GM19463 (cell line): Measurements from ENCODE around the gene QRFP.

Source experiments
- ATAC-seq: cut with Tn5 transposase; IDR thresholded peaks from one replicate; pipeline ENCODE4 v1.9.1; 2021; ENCODE audit warnings: mild to moderate bottlenecking, moderate library complexity; ENCODE audit not compliant: unreplicated experiment

The QRFP gene

DNA sequence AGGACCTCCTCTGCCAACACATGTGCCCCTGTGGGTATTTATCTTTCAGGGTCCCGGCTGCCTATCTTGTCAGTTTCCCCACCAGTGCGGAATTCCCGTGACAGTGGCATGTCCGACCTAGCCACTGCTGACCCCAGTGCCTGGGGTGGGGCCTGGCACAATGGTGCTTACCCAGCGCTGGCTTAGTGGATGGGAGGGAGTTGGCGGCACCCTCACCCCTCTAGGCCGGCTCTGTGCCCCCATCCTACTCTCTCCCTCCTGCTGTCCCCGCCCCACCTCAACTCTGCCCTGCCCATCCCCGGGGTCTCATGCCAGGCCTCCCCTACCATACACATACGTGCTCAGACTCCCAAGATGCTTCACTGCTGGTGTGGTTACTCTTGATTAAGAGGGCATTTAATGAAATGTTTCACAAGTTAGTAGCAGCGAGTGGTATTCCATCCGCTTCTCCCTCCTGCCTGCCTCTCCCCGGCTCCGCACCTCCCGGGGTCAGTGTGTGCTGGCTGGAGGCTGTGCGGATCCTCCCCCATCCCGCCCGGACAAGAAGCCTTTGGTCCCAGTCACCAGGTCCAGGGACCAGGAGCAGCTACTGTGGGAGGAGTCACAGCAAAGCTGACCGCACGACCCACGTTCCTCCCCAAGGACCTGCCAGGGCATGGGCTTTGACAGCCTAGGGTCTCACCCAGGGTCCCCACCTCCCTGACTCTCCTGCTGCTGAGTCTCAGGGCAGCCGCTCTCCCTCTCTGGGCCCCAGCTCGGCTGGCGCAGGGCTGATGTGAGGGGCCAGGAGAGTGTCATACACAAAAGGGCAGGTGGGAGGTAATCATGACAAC, 9.5 kb upstream of the QRFP start:
- ATAC-seq: no peak

DNA sequence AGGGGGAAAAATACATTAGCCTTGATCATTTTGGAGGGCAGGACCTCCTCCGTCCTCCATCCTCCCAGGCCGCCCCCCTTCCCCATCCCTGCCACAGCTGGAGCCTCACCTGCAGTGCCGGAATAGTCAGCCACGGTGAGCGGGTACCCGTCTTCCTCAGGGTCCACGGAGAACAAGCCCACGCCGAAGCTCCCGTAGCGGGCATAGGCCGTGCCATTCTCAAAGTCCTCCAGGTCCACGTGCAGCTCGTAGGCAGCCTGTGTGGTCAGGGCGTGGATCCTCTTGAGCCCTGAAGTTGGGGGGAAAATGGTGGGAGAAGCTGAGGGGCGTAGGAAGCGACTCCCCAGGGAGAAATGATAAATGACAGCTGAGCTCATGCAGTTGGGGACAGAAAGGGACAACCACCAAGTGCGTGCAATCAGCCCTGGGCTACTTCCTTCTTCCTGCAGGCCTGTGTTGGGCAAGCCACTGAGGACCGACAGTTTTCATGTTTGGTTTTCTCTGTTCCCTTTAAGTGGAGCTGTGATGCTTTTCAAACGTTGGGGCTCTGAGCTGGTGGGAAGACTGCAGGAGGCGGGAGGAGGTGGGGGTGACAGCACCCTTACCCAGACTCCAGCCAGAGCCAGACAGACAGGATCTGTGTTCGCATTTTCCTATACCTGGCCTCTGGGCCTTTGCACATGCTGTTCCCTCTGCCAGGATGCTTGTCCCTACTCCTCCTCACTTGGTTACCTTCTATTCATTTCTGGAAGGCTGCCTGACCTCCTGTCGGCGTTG, 8.7 kb upstream of the QRFP start:
- ATAC-seq: no peak

DNA sequence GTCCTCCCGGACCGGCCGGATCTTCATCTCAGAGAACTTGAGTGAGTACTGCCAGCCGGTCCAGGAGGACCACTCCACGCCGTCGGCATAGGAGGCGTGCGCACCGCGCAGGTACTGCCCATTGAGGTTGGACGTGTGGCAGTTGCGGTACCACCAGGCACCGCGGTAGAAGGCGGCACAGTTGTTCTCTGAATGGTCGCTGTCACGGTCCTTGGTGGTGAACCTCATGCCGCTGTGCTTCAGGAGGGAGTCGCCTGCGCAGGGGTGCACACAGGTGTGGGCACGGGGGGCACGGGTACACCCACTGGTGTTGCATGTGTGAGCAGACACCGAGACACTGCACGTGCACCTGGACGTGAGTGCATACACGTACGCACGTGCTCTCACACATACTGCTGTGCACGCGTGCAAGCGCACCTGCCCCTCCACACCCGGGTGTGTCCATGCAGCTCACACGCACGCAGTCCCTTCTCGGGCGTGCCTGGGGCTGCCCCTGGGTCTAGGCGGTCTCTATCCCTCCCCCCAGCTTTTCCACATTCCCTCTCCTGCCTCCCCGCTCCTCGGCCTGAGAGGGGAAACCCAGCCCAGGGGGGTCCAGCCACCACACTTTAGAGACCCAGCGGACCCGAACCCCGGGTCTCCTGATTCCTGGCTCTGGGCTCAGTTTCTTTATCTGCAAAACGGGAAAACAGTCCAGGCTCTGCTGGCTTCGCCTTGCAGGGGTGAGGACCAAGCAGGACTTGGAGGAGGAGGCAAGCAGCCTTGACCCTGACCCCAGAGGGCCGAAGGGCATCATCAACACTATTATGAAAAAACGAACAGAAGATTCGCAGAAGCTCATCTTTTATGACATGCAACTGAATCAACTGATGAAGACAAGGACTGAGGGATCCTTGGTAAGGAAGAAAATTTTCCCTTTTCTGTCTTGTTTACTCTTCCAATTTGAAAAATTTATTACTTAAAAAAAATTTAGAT, 7.7 kb upstream of the QRFP start:
- no peak for ATAC-seq

DNA sequence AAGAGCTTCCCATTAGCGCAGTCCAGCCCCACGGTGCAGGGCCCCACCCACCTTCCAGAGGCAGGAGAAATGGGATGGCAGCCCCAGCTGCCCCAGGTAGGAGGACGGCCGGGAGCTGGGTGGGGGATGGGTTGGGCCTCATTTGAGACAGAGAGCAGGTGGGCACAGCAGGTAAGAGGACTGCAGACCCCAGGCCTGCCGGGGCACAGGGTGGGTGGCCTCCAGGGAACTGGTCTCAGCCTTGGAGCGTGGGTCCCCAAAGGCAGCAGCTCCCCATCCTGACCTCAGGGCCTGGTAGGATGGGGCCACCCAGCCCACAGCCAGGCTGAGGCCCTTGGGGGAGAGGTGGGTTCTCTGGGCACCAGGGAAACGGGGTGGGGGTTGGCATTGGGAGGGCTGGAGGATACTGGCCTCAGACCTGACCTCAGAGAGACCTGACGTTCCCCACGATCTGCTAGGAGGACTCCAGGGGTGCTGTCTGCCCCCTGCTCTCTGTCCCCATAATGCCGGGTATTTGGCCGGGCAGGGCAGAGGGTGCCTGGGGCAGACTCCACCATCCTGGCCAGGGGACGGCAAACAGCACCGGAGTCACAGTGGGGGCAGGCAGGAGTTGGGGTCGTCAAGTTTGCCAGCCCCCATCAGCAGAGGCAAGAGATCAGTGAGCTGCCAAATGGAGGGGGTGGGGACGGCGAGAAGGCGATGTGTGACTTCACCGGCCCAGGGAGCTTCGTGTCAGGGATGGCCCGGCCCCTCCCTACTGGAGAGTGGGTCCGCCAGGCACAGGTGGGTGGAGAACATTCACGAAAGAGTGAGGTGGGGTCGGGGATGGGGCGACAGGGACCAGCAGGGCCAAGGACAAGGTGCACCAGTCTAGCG, 6.8 kb upstream of the QRFP start:
- ATAC-seq: no peak

DNA sequence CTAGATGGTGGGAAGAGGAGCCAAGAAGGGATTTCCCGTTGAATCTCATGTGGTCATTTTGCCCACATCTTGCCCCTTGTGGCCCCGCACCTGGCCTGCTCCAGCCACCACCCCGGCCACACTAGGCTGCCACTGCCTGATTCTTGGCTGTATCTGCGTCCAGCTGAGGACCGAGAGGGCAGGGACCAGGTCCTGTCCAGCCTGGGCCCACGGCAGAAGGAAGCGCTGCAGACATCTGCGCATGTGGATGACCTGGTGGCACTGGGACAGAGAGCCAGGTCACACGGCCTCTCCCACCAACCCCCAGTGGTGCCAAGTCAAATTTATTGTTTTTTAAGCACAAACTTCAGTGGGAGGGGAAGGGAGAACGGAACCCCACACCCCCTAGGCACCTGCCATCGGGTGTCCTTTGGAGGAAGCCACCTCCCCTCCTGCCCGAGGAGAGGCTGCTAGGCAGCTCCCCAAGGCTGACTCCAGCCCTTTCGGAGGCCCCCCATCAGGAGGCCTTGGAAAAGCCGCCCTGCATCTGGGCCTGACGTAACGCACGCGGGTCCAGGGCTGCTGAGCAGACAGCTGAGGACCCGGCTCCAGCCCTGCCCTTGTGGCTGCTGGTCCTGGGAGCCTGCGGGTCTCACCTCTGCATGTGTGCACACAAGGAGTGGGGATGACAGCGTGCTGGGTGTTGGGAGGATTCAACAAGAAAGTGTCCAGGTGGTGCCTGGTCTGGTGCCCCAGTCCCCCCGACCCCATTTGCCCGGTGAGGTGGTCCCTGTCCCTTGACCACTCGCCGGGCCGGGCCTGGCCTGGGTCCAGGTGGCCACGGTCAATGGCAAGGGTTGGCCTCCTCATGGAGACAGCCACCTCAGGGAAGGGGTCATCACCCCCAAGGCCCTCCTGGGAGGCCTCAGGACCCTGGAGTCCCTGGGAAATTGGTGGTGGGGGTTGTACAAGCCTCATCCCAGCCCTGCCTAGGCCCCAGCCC, 5.9 kb upstream of the QRFP start:
- ATAC-seq: no peak

DNA sequence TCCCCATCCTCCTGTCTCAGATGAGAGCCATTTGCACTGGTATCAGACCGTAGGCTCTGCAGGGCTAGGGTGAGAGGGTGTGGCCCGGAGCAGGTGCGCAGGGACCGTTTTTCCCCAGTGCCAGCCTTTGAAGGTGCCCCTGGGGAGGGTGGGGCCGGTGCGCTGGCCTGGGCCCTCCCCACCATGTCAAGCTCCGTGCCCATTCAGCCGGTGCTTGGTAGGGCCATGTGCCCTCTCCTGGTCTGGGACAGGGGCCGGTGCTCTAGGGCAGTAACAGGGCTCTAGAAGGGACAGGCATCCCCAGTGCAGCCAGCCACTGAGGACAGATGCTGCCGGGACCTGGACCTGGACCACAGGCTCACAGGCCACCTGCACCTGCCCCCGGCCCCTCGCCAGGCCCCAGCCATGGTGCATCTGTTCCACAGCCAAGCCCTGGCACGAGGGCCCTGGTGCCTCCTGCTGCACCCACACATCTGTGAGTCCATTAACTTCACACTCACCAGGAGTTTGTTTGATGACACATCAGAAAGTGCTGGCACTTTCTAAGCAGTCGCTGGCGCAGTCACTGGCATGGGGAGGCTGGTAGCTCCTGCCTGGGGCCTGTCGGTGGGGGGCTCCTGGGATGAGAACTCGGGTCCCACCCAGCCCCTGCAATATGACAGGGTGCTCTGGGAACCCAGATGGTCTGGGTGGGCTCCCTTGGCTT, 5.0 kb upstream of the QRFP start:
- no peak for ATAC-seq

DNA sequence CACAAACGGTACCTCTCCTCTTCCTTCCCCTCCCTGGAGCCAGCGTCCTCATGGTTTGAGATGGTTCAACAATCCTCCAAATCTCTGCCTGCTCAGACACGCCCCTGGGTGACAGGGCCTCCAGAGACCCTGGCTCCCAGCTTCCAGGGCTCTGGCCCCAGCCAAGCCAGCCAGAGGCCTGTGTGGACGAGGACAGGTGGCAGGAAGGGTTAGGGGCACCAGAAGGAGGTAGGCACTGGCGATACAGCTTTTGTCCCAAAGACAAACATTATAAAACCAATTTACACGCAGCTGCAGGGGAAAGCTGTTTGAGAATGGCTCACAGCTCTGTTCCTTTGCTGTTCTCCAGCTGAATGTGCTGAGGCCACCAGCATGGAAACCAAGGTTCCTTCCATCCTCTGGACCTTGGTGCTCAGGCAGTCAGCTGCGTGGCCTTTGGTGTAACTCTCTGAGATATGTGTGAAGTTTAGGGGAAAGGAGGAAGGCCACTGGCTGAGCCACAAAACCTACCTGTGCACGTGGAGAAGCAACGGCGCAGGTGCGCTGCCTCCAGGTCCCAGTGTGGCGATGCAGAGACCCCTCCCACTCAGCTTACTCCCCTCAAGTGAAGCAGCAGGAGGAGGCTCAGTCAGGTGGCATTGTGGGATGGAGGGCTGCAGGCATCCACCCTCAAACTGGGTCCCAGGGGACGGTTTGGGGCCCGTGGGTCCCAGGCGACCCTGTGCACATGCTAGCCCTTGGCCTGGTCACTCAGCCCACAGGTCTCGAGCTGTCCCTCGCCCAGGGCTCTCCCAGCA, 4.3 kb upstream of the QRFP start:
- no peak for ATAC-seq

DNA sequence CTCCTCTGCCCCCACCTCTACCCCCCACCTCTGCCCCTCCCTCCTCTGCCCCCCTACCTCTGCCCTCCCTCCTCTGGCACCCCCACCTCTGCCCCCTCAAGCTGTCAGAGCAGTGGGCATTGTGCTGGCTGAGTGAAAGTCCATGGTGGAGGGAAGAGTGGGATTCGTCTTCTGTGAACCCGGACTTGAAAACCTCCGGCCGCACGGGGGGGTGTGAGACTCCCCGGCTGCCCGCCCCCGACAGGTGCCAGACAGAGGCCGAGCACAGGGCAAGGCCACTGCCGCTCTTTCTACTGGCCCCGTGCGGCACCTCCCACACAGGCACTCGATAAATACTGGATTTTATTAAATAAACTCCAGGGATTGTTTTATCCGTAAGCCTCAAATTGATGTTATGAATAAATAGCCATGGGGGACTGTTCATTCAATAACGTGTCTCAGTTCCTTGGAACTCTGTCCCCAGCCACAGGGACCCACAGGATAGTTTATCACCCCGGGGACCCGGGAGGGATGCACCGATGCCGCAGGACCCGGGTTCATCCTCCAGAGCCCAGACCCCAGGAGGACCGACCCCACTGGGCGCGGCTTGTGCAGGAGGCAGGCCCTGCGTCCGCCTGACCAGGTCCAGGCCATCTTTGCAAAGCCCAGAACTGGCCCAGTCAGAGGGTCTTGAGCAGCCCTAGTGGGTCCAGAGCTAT, 2.6 kb upstream of the QRFP start:
- ATAC-seq: no peak

DNA sequence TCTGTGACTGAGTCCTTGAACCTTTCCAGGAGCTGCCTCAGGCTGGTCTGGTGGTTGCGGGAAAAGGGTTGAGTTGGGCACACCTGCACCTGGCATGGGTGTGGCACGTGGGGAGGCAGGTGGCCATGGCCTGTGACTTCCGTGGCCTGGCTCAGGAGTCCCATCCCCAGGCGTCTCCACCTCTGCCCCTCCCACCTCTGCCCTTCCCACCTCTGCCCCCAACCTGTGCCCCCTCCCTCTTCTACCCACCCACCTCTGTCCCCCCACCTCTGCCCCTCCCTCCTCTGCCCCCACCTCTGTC, 1.9 kb upstream of the QRFP start:
- no peak for ATAC-seq

DNA sequence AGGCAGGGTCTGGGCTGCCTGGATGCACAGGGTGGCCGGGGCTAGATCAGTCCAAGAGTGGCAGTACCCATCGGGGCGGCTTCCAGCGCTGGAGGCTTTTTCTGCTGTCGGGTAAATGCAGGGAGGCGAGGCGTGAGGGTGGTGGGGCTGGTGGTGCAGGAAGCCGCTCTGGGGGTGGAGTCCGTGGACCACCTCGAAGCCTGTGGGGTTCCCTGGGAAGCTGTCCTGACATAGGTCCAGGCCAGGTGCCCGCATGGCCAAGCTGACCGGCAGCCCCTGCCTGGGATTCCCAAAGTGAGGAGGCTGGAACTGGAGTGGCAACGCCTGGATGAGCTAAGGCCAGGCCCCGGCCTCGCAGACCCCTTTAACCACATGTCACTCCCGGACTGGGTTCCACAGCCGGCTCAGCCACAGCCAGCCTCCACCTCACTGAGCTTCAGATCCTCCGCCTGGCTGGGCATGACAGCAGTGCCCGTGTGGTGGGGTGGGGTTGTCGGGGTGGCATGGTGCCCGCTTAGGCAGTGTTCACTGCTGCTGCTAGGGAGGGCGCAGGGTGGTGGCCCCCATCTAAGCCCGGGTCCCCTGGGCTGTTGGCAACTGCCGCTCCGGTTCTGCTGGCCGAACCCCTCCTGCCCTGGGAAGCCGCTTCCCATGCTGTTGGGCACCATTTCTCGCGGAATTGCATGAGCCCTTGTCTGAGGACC, 1.4 kb upstream of the QRFP start:
- ATAC-seq: no peak

DNA sequence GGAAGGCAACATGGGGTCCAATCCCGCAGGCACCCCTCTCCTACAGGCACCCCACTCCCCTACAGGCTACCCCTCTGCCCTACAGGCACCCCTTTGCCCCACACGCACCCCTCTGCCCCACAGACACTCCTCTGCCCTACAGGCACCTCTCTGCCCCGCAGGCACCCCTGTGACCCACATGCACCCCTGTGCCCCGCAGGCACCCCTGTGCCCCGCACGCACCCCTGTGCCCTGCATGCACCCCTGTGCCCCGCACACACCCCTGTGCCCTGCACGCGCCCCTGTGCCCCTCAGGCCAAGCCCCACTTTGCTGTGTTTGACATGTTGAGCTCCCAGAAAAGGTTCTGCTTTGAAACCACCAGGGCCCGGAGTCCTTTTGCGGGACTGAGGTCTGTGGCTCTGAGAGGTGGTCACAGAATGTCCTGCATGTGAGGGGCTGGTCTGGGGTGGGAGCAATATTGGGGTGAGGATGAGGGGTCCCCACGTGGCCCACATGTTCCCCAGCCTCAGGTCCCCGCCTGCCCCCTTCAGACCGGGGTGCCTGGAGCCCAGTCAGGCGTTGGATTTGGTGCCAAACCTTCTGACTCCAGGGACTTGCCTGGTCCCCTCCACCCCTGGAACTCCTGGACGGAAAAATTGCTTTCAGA, 616 bp upstream of the QRFP start:
- no peak for ATAC-seq

DNA sequence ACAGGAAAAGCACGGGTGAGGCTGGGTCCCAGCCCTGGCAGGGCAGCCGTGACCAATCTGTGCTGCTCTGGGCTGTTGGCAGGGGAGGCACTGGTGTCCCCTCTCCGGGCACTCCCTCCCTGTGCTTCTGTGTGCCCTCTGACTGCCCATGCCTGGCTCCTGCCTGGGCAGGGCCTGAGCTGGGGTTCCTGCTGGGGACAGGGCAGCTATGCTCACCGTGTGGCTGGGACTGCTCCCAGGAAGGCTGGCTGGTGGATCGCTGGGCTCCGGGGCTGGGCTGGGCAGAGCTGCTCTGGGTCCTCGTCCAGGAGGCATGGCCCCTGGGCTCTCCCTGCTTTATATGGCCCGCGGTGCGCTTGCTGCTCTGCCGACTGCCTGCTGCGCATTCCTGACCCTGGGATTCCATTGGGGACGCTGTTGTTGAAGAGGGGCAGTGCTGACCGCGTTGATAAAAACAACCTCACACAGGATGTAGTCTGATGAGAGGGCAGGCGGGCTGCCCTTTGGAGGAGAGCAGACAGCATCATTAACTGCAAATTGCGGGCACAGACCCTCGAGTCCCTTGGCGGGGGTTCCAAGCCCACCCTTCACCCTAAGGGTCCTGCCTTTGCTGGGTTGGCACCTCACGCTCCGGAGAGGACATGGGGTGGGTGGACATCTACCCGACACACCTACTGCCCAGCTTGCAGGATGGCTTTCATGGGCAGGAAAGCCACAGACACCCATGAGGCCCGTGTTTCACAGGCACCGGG, 955 bp downstream of the QRFP start:
- no peak for ATAC-seq

DNA sequence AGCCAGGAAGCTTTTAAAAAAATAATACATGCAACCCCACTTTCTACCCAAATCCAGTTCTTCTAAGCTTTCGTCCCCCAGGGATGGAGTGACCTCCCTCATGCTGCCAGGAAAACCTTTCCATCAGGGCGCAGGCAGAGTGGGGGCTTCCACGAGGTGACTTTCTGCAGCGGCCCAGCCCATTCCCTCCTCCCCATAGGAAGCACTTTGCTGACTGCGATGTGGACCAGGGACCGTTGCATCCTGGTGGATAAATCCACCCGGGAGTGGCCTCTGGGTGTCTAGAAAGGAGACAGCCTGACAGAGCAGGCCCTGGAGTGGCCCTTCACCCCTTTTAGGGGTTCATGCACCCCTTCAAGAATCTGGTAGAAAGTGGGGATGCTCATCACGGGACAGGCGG, 1.6 kb downstream of the QRFP start:
- ATAC-seq: no peak

DNA sequence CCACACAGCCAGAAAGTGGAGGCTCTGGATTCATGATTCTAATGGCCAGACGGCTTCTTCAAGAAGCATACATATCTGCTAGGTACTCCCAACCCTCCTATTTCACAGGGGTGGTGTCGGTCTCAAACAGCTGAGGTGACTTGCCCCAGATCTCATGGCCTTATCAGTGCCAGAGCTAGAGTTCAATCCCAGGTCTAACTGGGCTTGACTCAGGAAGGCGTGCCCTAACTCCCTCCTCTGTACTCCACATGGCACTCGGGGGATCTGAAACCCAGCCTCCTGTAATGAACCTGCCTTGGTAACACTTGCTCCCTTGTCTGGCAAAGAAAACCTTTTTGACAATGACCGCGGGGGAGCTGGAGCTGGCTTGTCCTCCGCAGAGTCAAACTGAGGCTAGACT, 2.1 kb downstream of the QRFP start:
- no peak for ATAC-seq

DNA sequence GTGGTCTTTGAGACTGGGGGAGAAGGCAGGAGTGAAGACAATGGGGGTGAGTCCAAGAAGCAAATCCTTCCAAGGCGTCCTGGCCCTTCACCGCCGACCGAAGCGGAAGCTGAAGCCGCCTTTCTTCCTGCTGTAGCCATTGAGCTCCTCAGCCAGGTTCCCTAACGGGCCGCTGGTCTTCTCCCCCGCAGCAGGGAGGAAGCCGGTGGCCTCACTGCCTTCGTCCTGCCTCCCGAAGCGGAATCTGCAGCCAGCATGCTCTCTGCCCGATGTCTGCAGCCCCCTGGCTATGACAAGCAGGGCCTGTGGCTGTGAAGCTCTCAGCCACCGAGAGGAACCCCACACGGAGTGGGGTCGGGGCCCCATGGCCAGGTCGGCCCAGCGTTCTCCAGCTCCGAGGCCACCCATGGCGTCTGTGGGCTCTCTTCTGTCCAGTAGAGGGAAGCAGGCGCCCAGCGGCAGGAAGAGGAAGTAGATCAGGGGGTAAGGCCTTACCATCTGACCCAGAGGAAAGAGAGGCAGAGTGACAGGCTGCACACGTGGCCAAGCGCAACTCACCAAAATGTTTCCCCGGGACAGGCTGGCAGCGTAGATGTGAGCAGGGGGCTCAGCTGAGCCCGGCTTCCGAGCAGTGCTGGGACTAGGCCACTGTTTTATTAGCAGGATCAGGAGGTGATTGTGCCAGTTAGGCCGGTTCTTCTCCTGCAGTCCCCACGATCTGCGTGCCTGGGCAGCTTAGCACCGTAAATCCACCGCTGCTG, 3.1 kb downstream of the QRFP start:
- ATAC-seq: no peak
